Measurements from ENCODE around the gene SUPT6H.

DNA sequence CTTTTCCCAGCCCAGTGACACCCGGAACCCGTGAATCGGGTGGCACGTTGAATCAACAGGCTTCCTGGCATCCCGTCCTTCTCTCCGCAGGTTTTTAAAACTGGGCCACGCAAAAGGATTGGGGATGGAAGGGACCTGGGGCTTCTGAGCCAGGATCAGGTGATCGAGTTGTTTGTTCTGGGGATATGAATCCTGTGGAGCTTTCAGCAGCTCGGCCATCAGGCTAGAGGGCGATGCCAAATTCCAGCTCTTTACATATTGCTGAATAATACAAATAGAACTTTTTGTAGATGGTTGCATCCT, 473 bp downstream of the SUPT6H start:
- TF ChIP-seq, protein P1, sequence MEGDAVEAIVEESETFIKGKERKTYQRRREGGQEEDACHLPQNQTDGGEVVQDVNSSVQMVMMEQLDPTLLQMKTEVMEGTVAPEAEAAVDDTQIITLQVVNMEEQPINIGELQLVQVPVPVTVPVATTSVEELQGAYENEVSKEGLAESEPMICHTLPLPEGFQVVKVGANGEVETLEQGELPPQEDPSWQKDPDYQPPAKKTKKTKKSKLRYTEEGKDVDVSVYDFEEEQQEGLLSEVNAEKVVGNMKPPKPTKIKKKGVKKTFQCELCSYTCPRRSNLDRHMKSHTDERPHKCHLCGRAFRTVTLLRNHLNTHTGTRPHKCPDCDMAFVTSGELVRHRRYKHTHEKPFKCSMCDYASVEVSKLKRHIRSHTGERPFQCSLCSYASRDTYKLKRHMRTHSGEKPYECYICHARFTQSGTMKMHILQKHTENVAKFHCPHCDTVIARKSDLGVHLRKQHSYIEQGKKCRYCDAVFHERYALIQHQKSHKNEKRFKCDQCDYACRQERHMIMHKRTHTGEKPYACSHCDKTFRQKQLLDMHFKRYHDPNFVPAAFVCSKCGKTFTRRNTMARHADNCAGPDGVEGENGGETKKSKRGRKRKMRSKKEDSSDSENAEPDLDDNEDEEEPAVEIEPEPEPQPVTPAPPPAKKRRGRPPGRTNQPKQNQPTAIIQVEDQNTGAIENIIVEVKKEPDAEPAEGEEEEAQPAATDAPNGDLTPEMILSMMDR (IDR thresholded peaks at IDR 0.05) = no peak
- no peak for TF ChIP-seq EZH2 (IDR thresholded peaks at IDR 0.05; ENCODE audit: borderline replicate concordance, insufficient read depth, low read depth, low read length, poor library complexity, severe bottlenecking)
